ENCODE measurements around the gene PPP6R3.

PPP6R3 gene

GRCh38 chr11:68650801-68651200 is 190.2 kb downstream of the PPP6R3 start:
- no peak for DNase-seq (ENCODE audit: low read depth in 3 of 3)

GRCh38 chr11:68651208-68651984 is 190.8 kb downstream of the PPP6R3 start:
- DNase-seq (ENCODE audit: low read depth in 3 of 3) = no peak

GRCh38 chr11:68651985-68652682 is 191.6 kb downstream of the PPP6R3 start:
- DNase-seq (ENCODE audit: low read depth in 3 of 3) = no peak

- DNase-seq (ENCODE audit: low read depth in 3 of 3) = no peak
Measured at GRCh38 chr11:68652683-68653156, 192.2 kb downstream of the PPP6R3 start.

- no peak for DNase-seq (ENCODE audit: low read depth in 3 of 3)
Measured at GRCh38 chr11:68653486-68654430, 193.2 kb downstream of the PPP6R3 start.

- DNase-seq (ENCODE audit: low read depth in 3 of 3) = no peak
Measured at GRCh38 chr11:68654978-68655377, 194.4 kb downstream of the PPP6R3 start.

GRCh38 chr11:68655406-68655805 is 194.9 kb downstream of the PPP6R3 start:
- no peak for DNase-seq (ENCODE audit: low read depth in 3 of 3)

GRCh38 chr11:68655806-68656205 is 195.3 kb downstream of the PPP6R3 start:
- DNase-seq (ENCODE audit: low read depth in 3 of 3) = no peak

GRCh38 chr11:68657021-68657780 is 196.6 kb downstream of the PPP6R3 start:
- DNase-seq (ENCODE audit: low read depth in 3 of 3) = no peak

GRCh38 chr11:68658097-68658496 is 197.5 kb downstream of the PPP6R3 start:
- DNase-seq (ENCODE audit: low read depth in 3 of 3) = no peak

- DNase-seq (ENCODE audit: low read depth in 3 of 3) = no peak
Measured at GRCh38 chr11:68658661-68659060, 198.1 kb downstream of the PPP6R3 start.

- DNase-seq (ENCODE audit: low read depth in 3 of 3) = no peak
Measured at GRCh38 chr11:68659158-68659921, 198.8 kb downstream of the PPP6R3 start.

- DNase-seq (ENCODE audit: low read depth in 3 of 3) = no peak
Measured at GRCh38 chr11:68660066-68660810, 199.7 kb downstream of the PPP6R3 start.

- no peak for DNase-seq (ENCODE audit: low read depth in 3 of 3)
Measured at GRCh38 chr11:68661014-68661413, 200.5 kb downstream of the PPP6R3 start.

GRCh38 chr11:68661697-68662603 is 201.4 kb downstream of the PPP6R3 start:
- DNase-seq (ENCODE audit: low read depth in 3 of 3) = no peak

- DNase-seq (ENCODE audit: low read depth in 3 of 3) = no peak
Measured at GRCh38 chr11:68663482-68664010, 203.0 kb downstream of the PPP6R3 start.

- DNase-seq (ENCODE audit: low read depth in 3 of 3) = no peak
Measured at GRCh38 chr11:68664141-68664540, 203.6 kb downstream of the PPP6R3 start.

GRCh38 chr11:68664906-68665305 is 204.4 kb downstream of the PPP6R3 start:
- DNase-seq (ENCODE audit: low read depth in 3 of 3) = no peak

Measured in stimulated activated CD4-positive, alpha-beta T cell treated with anti-CD3 and anti-CD28 coated beads, TNF-alpha, amount 100 ng/mL, for 4 hours (primary cell).